Measurements from ENCODE around the gene CACNA2D2. TPM values are rescaled to one million over a fixed set of nuclear protein-coding genes. Genes with fewer than 3 reads are reported as not detected.
A peak's percentile ranks its signal among the peaks of the same experiment; 100 is the strongest.

The CACNA2D2 gene
- total and polyA plus RNA-seq, 2 of the 8 experiments (the other 6 are each of a cell fraction or from before 2014, with no cell fraction given): 14.1 to 25.0 TPM

DNA sequence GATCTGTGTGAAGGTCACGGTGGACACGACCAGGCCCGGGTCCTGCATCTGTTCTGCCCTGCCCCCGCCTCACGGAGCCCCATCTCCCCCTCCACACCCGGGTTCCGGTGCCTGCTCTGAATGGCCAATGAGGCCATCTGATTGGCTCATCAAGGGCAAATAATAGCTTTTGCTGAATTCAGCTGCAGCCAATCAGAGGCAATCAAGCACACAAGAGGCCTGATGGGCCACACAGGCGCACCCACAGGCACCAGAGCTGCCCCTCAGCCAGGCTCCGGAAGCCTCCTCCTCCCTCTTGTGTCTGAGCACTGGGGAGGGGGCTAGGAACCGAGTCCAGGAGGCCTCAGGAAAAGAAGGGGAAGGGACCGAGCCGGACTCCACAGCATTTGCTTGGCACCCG, 49.5 kb downstream of the CACNA2D2 start:
- Histone ChIP-seq H3K27me3 (replicated peaks in 1 of 4; ENCODE audit: control insufficient read depth in 3 of 4, extremely low read depth in 1 of 4, insufficient read depth in 3 of 4, low read length in 3 of 4) (no peaks in the 10 kb centered on the region), H3K56ac (replicated peaks; ENCODE audit: insufficient read length, low read depth, low read length) (no peak overlapping the region), H3K79me1 (ENCODE audit: low read depth, low read length) (no peaks in the 10 kb centered on the region; the same call in 1 of the 2 replicates), H3K79me2 (ENCODE audit: control insufficient read depth in 1 of 2, insufficient read depth in 2 of 2, low read length in 2 of 2) (no peaks in the 10 kb centered on the region), H4K8ac (ENCODE audit: extremely low read depth, insufficient read depth, low read length) (no peak overlapping the region; the same call in 1 of the 2 replicates), H3K4me3 (ENCODE audit: extremely low read depth in 1 of 4, insufficient read depth in 2 of 4, low read depth in 3 of 4, low read length in 4 of 4) (no peak overlapping the region), H3K18ac (ENCODE audit: extremely low read depth, low read length) (0 out of 2 replicates have a peak overlapping the region, but pooled peaks have one; percentile 24), H4K20me1 (replicated peaks in 1 of 2; ENCODE audit: control insufficient read depth in 1 of 2, insufficient read depth in 2 of 2, low read length in 2 of 2) (no peaks in the 10 kb centered on the region), H2AFZ (ENCODE audit: low read length) (no peak overlapping the region), H2BK15ac (ENCODE audit: low read length) (peak overlapping the region; percentile 3; the same call in 1 of the 2 replicates), H2BK120ac (replicated peaks; ENCODE audit: low read depth, low read length) (no peak overlapping the region), H3K4ac (replicated peaks; ENCODE audit: insufficient read length, low read depth, low read length) (no peak overlapping the region), H2BK20ac (ENCODE audit: low read length) (no peak overlapping the region), H4K91ac (replicated peaks; ENCODE audit: insufficient read length, low read length) (peak overlapping the region; percentile 70), H2BK12ac (ENCODE audit: low read depth, low read length) (no peak overlapping the region), H3K9me3 (ENCODE audit: insufficient read depth in 2 of 2, low read depth in 1 of 2, low read length in 1 of 2) (no peaks in the 10 kb centered on the region), H3K14ac (ENCODE audit: insufficient read length) (no peak overlapping the region), H3K4me2 (ENCODE audit: insufficient read depth in 1 of 2, low read depth in 2 of 2, low read length in 2 of 2) (no peak overlapping the region), H3K4me1 (replicated peaks in 1 of 4; ENCODE audit: control insufficient read depth in 3 of 4, insufficient read depth in 4 of 4, low read length in 3 of 4) (peaks cover 0 to 36% (median 20%) of the 10 kb centered on the region in 4 experiments; a peak in 6 of 7 replicates), H3K36me3 (ENCODE audit: control insufficient read depth in 2 of 4, insufficient read depth in 4 of 4, low read length in 3 of 4) (no peaks in the 10 kb centered on the region), H3K27ac (ENCODE audit: low read depth, low read length) (no peak overlapping the region), H3K23ac (ENCODE audit: insufficient read length) (no peak overlapping the region), H3K9ac (replicated peaks in 1 of 4; ENCODE audit: extremely low read depth in 1 of 4, low read depth in 3 of 4, low read length in 3 of 4) (no peak overlapping the region), H2AK5ac (ENCODE audit: low read depth, low read length) (no peak overlapping the region), H3K23me2 (ENCODE audit: low read depth, low read length) (no peaks in the 10 kb centered on the region), H4K5ac (ENCODE audit: insufficient read length, low read depth, low read length) (no peak overlapping the region), H2BK5ac (ENCODE audit: low read depth, low read length) (no peak overlapping the region)
- TF ChIP-seq KDM1A (IDR thresholded peaks at IDR 0.05; ENCODE audit: borderline replicate concordance, low read length): no peak
- TF ChIP-seq MAX (IDR thresholded peaks at IDR 0.05): no peak
- TF ChIP-seq NRF1 (IDR thresholded peaks at IDR 0.05; ENCODE audit: low read depth, low read length): no peak
- no peak for TF ChIP-seq HDAC2 (IDR thresholded peaks at IDR 0.05; ENCODE audit: borderline replicate concordance in 1 of 2, low read depth in 2 of 2, low read length in 2 of 2)
- TF ChIP-seq ASH2L (IDR thresholded peaks at IDR 0.05; ENCODE audit: low read length): no peak
- no peak for FAIRE-seq
- 87% methylated on average over 13 of the region's 13 CpGs; no CpG with 5 or more reads in 1 of the 2 experiments for WGBS, 2 experiments (ENCODE audit: extremely low coverage in 1 of 2, insufficient coverage in 1 of 2, insufficient read length in 1 of 2, insufficient replicate concordance in 2 of 2, low coverage in 1 of 2, low lambda C conversion rate in 2 of 2, missing lambda C conversion rate in 1 of 2)
- POLR2A ChIA-PET (ENCODE audit: partially characterized antibody): interaction anchor here (0.6 to 1.5 kb wide), 3 partner anchors 10 to 43 kb away, joined by 3 to 5 read pairs (median 3); no protein-coding TSS in a partner anchor
- no peak for DNase-seq (ENCODE audit: low read depth in 1 of 2, low spot score in 2 of 2)
- CTCF ChIA-PET (ENCODE audit: partially characterized antibody): interaction anchor here (0.8 to 6.1 kb wide), 10 partner anchors 14 to 97 kb away, joined by 3 to 41 read pairs (median 7); no protein-coding TSS in a partner anchor

All from H1 (cell line).